Fibroblast of skin of scalp (primary cell): ENCODE data around the gene PPL. TPM values are rescaled to one million over a fixed set of nuclear protein-coding genes. Genes with fewer than 3 reads are reported as not detected.
"Not testable (repeated sequence)": the region's sequence is repeated elsewhere in the genome, so short reads cannot be mapped to it uniquely, and the experiment has no call there.

Experiments
- DNase-seq: peaks from one replicate; pipeline ENCODE4 v3.0.0-alpha.2; 2013
- polyA plus RNA-seq, 2 experiments: library from polyadenylated mRNA; unstranded; fragments of 120-200 nt; gene quantifications; one replicate each; pipeline ENCODE4 v1.2.1, GENCODE V29; 2013; ENCODE audit not compliant: insufficient read length in 2 of 2

Gene PPL
- polyA plus RNA-seq (2013, experiment 1 of 2; ENCODE audit: insufficient read length), result 0.29 TPM
- 0.57 TPM for polyA plus RNA-seq (2013, experiment 2 of 2; ENCODE audit: insufficient read length)

GRCh38 chr16:4936991-4937781, at the start of gene PPL:
TSS of gene PPL (minus strand) at chr16:4937148. CDS start at chr16:4937045, 103 bp downstream.
- no peak for DNase-seq

- no peak for DNase-seq
These were observed 47.4 kb upstream of the PPL start for GRCh38 chr16:4984174-4984990.

GRCh38 chr16:4982056-4982867, 45.3 kb upstream of the PPL start:
- DNase-seq, result no peak

GRCh38 chr16:4981473-4981872, 44.5 kb upstream of the PPL start:
- DNase-seq, result no peak

GRCh38 chr16:4980691-4981090, 43.7 kb upstream of the PPL start:
- DNase-seq, result no peak

GRCh38 chr16:4979736-4980660, 43.0 kb upstream of the PPL start:
- no peak for DNase-seq

- DNase-seq, result no peak
These were observed 42.2 kb upstream of the PPL start for GRCh38 chr16:4979164-4979563.

- DNase-seq, result no peak
These were observed 39.7 kb upstream of the PPL start for GRCh38 chr16:4976611-4977145.

- no peak for DNase-seq
These were observed 39.1 kb upstream of the PPL start for GRCh38 chr16:4976079-4976478.

GRCh38 chr16:4972938-4973587, 36.1 kb upstream of the PPL start:
- no peak for DNase-seq

- DNase-seq, result no peak
These were observed 33.1 kb upstream of the PPL start for GRCh38 chr16:4970010-4970409.

GRCh38 chr16:4968879-4969483, 32.0 kb upstream of the PPL start:
- no peak for DNase-seq

- DNase-seq, result not testable (repeated sequence)
These were observed 31.3 kb upstream of the PPL start for GRCh38 chr16:4968278-4968677.

GRCh38 chr16:4966736-4967453, 29.9 kb upstream of the PPL start:
- DNase-seq, result no peak

- not testable (repeated sequence) for DNase-seq
These were observed 26.6 kb upstream of the PPL start for GRCh38 chr16:4963527-4963926.

- DNase-seq, result no peak
These were observed 25.8 kb upstream of the PPL start for GRCh38 chr16:4962716-4963115.

GRCh38 chr16:4960579-4960978, 23.6 kb upstream of the PPL start:
- DNase-seq, result no peak

- DNase-seq, result no peak
These were observed 21.8 kb upstream of the PPL start for GRCh38 chr16:4958510-4959438.
